Activated B cell treated with CpG ODN at 0.5 μM for 24 hours (primary cell): ENCODE measurements around the gene PARN. TPM values are rescaled to one million over a fixed set of nuclear protein-coding genes. Genes with fewer than 3 reads are reported as not detected.

Experiments used
- ATAC-seq: fragments of 200-7000 bp; cut with Tn5 transposase; one replicate; pipeline ENCODE4 v1.10.0; 2021; ENCODE audit warnings: low read depth, mild to moderate bottlenecking, moderate library complexity
- CTCF ChIA-PET: fragments of 350-600 bp; sonication (Branson Sonifier 250); formaldehyde crosslinking; loops from one replicate; lab custom pipeline; 2021; ENCODE audit warnings: antibody characterized with exemption; lab: Charles Lee
- POLR2A ChIA-PET: fragments of 350-600 bp; sonication (Branson Sonifier 250); formaldehyde crosslinking; loops from one replicate; lab custom pipeline; 2021; ENCODE audit warnings: antibody characterized with exemption; lab: Charles Lee
- DNase-seq: peaks from one replicate; pipeline ENCODE4 v3.0.0; 2022
- H3K27ac Mint-ChIP-seq: one replicate; pipeline ENCODE4 v1.8.0; 2020; ENCODE audit warnings: mixed read lengths
- H3K27me3 Mint-ChIP-seq: one replicate; pipeline ENCODE4 v1.8.0; 2021; ENCODE audit warnings: mixed read lengths
- H3K36me3 Mint-ChIP-seq: one replicate; pipeline ENCODE4 v1.8.0; 2021; ENCODE audit warnings: low read depth, mixed read lengths
- H3K4me1 Mint-ChIP-seq: one replicate; pipeline ENCODE4 v1.8.0; 2021; ENCODE audit warnings: mixed read lengths
- H3K4me3 Mint-ChIP-seq: one replicate; pipeline ENCODE4 v1.8.0; 2020; ENCODE audit warnings: mild to moderate bottlenecking, mixed read lengths
- H3K9me3 Mint-ChIP-seq: one replicate; pipeline ENCODE4 v1.8.0; 2020; ENCODE audit warnings: mixed read lengths
- CTCF ChIP-seq: fragments of 200-600 bp; IDR thresholded peaks from one replicate; pipeline ENCODE4 v1.8.0; 2022; ENCODE audit warnings: antibody characterized with exemption, mild to moderate bottlenecking
- intact Hi-C: fragments of 100-400 bp; cut with micrococcal nuclease; formaldehyde crosslinking; loops from one replicate; pipeline ENCODE4 v1.15.1; 2024
- total RNA-seq: library from RNA; stranded (reverse); gene quantifications from 2 replicates; pipeline ENCODE4 v1.2.3, GENCODE V29; 2022

The PARN gene
- total RNA-seq, 1 donor from 2014 or later = 47.3 TPM

DNA sequence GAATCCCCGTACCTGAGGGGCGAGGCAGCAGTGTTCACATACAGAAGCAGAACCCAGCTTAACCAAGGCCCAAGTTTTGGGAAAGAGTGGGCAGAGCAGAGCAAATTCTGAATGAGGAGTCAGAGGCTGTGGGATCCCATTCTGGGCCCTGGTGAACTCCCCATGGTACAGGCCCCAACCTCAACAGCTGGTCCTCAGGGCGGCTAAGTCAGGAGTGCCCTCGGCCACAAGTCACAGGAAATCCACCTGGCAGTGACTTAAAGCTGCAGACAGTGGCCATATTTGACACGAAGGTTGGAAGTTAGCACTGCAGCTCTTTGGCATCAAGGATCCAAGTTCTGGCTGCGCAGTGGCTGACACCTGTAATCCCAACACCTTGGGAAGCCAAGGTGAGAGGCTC is 237.1 kb downstream of the PARN start:
- intact Hi-C loops = no loop called here
- Mint-ChIP-seq H3K4me3 (no peak overlapping the region), H3K9me3 (no peaks in the 10 kb centered on the region), H3K36me3 (no peaks in the 10 kb centered on the region), H3K27ac (no peak overlapping the region), H3K4me1 (no peaks in the 10 kb centered on the region), H3K27me3 (no peaks in the 10 kb centered on the region)
- ChIA-PET POLR2A (no interaction called here), CTCF (no interaction called here)
- no peak for DNase-seq
- no peak for ATAC-seq
- TF ChIP-seq CTCF = no peak

DNA sequence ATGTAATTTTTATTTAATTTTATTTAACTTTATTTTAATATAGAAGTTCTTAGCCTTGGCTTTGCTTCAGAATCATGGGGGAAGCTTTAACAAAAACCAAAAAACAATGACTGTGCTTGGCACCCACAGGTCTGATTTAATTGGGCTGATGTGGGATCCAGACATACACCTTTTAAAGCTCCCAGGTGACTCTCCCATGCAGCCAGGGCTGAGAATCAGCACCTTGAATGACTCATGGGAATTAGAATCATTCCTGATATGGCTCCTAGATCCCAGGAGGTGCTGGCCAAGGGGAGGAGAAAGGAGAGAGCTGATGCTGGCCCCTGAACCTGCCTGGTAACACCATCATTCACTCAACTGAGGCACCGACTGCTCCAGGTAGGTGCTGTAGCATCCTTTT is 240.7 kb downstream of the PARN start:
- intact Hi-C loops = no loop called here
- no peak overlapping the region for H3K27ac Mint-ChIP-seq
- no peak for TF ChIP-seq CTCF
- no peak overlapping the region for H3K4me3 Mint-ChIP-seq
- no peaks in the 10 kb centered on the region for H3K9me3 Mint-ChIP-seq
- CTCF ChIA-PET = no interaction called here
- no peaks in the 10 kb centered on the region for H3K36me3 Mint-ChIP-seq
- ATAC-seq (no peak), DNase-seq (no peak)
- no peaks in the 10 kb centered on the region for H3K27me3 Mint-ChIP-seq
- peaks cover 3% of the 10 kb centered on the region for H3K4me1 Mint-ChIP-seq
- POLR2A ChIA-PET = interaction anchor here (0.6 kb wide), 1 partner anchor 217 kb away, joined by 4 read pairs; no protein-coding TSS in a partner anchor

GRCh38 chr16:14388243-14388642 is 241.8 kb downstream of the PARN start:
- no peak overlapping the region for H3K4me3 Mint-ChIP-seq
- DNase-seq (no peak), ATAC-seq (no peak)
- H3K27ac Mint-ChIP-seq = no peak overlapping the region
- H3K27me3 Mint-ChIP-seq = no peaks in the 10 kb centered on the region
- CTCF ChIA-PET = no interaction called here
- no peak for TF ChIP-seq CTCF
- intact Hi-C loops = no loop called here
- H3K4me1 Mint-ChIP-seq = peaks cover 3% of the 10 kb centered on the region
- H3K9me3 Mint-ChIP-seq = no peaks in the 10 kb centered on the region
- no peaks in the 10 kb centered on the region for H3K36me3 Mint-ChIP-seq
- POLR2A ChIA-PET = no interaction called here

DNA sequence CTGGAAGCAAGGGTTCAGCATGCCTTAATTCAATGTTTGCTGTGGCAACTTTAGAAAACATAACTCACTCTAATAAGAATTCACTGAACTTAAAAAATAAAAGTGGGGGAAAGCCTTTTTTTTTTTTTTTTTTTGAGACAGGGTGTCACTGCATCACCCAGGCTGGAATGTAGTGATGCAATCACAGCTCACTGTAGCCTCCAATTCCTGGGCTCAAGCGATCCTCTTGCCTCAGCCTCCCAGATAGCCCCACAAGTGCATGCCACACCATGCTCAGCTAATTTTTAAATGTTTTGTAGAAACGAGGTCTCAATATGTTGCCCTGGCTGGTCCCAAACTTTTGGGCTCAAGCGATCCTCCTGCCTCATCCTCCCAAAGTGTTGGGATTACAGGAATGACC is 243.9 kb downstream of the PARN start:
- ATAC-seq = no peak
- TF ChIP-seq CTCF = no peak
- H3K27ac Mint-ChIP-seq = no peak overlapping the region
- H3K27me3 Mint-ChIP-seq = peaks cover 4% of the 10 kb centered on the region
- POLR2A ChIA-PET = no interaction called here
- peaks cover 3% of the 10 kb centered on the region for H3K4me1 Mint-ChIP-seq
- no peaks in the 10 kb centered on the region for H3K9me3 Mint-ChIP-seq
- intact Hi-C loops = no loop called here
- H3K36me3 Mint-ChIP-seq = no peaks in the 10 kb centered on the region
- CTCF ChIA-PET = no interaction called here
- DNase-seq = no peak
- H3K4me3 Mint-ChIP-seq = no peak overlapping the region

Other genes with a start within 250 kb of the PARN start
- gene BFAR, start 2.7 kb upstream of the PARN start, total RNA-seq = 54.9 and 68.2 TPM in 2 replicates
- gene PLA2G10, start 64.0 kb upstream of the PARN start, total RNA-seq = not detected in 2 replicates
- 1.8 and 3.5 TPM in 2 replicates for gene NPIPA3, start 73.2 kb upstream of the PARN start, total RNA-seq
- 3.5 and 5.0 TPM in 2 replicates for gene NPIPA2, start 112.3 kb upstream of the PARN start, total RNA-seq
- 33.1 and 38.5 TPM in 2 replicates for gene NOMO1, start 203.5 kb upstream of the PARN start, total RNA-seq